MG63 (cell line): ENCODE data around the gene S100A16. TPM values are rescaled to one million over a fixed set of nuclear protein-coding genes. Genes with fewer than 3 reads are reported as not detected.
"Not testable (repeated sequence)": the region's sequence is repeated elsewhere in the genome, so short reads cannot be mapped to it uniquely, and the experiment has no call there.

Experiments used
- DNase-seq: peaks from one replicate; pipeline ENCODE4 v3.0.0-alpha.2; 2020
- H3K27me3 ChIP-seq: fragments of 250-450 bp; sonication (Bioruptor Pico); 2 replicates; pipeline ENCODE4 v1.5.1; 2020; ENCODE audit warnings: mild to moderate bottlenecking, moderate library complexity
- H3K36me3 ChIP-seq: fragments of 250-450 bp; sonication (Bioruptor Pico); 2 replicates; pipeline ENCODE4 v1.5.1; 2020; ENCODE audit warnings: mild to moderate bottlenecking, moderate library complexity
- H3K4me3 ChIP-seq: fragments of 250-450 bp; sonication (Bioruptor Pico); 2 replicates; pipeline ENCODE4 v1.5.1; 2020; ENCODE audit warnings: mild to moderate bottlenecking, moderate library complexity
- H3K9me3 ChIP-seq: fragments of 250-450 bp; sonication (Bioruptor Pico); 2 replicates; pipeline ENCODE4 v1.5.1; 2020; ENCODE audit warnings: mild to moderate bottlenecking, moderate library complexity
- total RNA-seq: library from RNA; depleted of rRNA; stranded (reverse); fragments of >200 nt; shearing (Covaris generic); gene quantifications from 2 replicates; pipeline ENCODE4 v1.2.3, GENCODE V29; 2014; ENCODE audit warnings: low replicate concordance

S100A16 gene
- total RNA-seq, 1 experiment from 2014 or later: 318 TPM

DNA sequence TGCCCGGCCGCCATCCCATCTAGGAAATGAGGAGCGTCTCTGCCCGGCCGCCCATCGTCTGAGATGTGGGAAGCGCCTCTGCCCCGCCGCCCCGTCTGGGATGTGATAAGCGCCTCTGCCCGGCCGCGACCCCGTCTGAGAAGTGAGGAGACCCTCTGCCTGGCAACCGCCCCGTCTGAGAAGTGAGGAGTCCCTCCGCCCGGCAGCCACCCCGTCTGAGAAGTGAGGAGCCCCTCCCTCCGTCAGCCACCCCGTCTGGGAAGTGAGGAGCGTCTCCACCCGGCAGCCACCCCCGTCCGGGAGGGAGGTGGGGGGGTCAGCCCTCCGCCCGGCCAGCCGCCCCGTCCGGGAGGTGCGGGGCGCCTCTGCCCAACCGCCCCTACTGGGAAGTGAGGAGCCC, 30.1 kb downstream of the S100A16 start:
- H3K4me3 ChIP-seq: peak overlapping the region; percentile 54
- not testable (repeated sequence) for H3K27me3 ChIP-seq, H3K36me3 ChIP-seq, H3K9me3 ChIP-seq
- DNase-seq: peak; percentile 80

DNA sequence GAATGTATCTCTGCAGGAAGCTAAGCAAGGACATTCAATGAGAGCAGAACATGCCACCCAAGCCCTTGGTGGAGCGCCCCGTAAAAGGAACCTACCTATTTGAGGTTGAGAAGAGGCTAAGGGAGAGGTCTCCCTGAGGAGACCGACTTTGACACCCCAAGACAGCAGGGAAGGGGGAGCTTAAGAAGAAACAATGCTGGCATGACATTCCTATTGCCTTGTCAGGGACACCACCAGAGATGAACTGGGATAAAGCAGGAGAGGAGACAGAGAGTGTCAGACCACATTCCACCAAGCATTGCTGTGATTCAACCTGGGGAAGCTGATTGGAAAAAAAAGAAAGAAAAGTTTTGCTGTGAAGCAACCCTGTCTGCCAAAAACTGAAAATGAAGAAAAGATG, 34.0 kb downstream of the S100A16 start:
- no peak for DNase-seq
- Histone ChIP-seq H3K4me3 (no peak overlapping the region), H3K9me3 (no peaks in the 10 kb centered on the region), H3K27me3 (no peaks in the 10 kb centered on the region), H3K36me3 (no peaks in the 10 kb centered on the region)

DNA sequence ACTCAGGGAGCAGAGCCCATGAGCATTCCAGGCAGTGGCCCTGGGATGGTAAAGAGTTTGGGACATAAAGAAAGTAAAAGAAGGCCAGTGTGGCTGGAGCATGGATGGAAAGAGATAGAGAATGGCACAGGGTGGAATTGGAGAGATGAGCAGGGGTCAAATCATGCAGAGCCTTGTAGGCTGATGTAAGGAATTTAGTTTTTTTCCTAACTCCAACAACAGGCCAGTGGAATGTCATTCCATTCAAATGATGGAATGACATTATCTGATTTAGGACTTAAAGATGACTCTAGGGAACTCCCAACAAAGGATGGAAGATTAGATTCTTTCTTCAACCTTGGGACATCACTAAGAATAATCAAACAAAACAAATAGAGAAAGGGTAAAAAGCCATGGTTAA, 34.4 kb downstream of the S100A16 start:
- DNase-seq: no peak
- Histone ChIP-seq H3K27me3 (no peaks in the 10 kb centered on the region), H3K36me3 (no peaks in the 10 kb centered on the region), H3K9me3 (no peaks in the 10 kb centered on the region), H3K4me3 (no peak overlapping the region)

DNA sequence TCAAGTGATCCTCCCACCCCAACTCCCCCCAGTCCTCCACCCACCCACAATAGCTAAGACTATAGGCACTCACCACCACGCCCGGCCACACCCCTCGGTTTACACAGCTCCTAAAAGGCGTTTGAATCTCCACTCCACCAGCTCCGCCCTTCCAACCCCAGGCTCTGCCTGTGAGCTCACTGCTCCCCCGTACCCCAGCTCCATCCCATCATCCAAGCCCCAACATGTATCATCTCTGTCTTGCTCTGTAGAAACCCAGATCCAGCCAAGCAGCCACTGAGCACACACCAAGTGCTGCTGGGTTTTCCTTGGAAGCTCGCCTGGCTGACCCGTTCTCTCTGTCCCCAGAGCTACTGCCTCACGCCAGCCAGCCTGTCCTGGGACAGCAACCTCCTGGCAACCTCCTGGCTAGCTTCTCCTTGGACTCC, 35.3 kb downstream of the S100A16 start:
- H3K36me3 ChIP-seq: no peaks in the 10 kb centered on the region
- no peak overlapping the region for H3K4me3 ChIP-seq
- no peaks in the 10 kb centered on the region for H3K27me3 ChIP-seq
- no peaks in the 10 kb centered on the region for H3K9me3 ChIP-seq
- peak; percentile 82 for DNase-seq

DNA sequence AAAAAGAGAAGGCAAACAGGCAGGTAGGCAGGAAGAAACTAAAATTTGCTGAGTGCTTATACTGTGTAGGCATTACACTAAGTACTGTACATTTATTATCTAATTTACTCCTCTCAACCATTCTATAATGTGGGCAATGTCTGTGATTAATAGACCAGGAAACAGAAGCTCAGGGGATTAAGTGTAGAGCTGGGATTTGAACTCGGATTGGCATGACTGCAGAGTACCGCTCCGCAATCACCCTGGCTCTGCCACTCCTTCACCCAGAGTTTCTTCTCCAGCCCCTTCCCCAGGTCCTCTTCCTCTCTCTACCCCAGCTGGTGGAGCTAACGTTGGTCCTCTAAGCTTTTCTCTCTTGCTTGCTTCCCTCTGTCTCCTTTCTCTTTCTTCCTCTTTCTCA, 35.8 kb downstream of the S100A16 start:
- no peak overlapping the region for H3K4me3 ChIP-seq
- H3K36me3 ChIP-seq: no peaks in the 10 kb centered on the region

DNA sequence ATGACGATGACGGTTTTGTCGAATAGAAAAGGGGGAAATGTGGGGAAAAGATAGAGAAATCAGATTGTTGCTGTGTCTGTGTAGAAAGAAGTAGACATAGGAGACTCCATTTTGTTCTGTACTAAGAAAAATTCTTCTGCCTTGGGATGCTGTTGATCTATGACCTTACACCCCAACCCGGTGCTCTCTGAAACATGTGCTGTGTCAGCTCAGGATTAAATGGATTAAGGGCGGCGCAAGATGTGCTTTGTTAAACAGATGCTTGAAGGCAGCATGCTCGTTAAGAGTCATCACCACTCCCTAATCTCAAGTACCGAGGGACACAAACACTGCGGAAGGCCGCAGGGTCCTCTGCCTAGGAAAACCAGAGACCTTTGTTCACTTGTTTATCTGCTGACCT, 37.4 kb downstream of the S100A16 start:
- not testable (repeated sequence) for DNase-seq, H3K36me3 ChIP-seq, H3K9me3 ChIP-seq, H3K27me3 ChIP-seq, H3K4me3 ChIP-seq

More for the DNA sequence above, 35.8 kb downstream of the S100A16 start:
- no peaks in the 10 kb centered on the region for H3K9me3 ChIP-seq
- no peaks in the 10 kb centered on the region for H3K27me3 ChIP-seq
- no peak for DNase-seq

DNA sequence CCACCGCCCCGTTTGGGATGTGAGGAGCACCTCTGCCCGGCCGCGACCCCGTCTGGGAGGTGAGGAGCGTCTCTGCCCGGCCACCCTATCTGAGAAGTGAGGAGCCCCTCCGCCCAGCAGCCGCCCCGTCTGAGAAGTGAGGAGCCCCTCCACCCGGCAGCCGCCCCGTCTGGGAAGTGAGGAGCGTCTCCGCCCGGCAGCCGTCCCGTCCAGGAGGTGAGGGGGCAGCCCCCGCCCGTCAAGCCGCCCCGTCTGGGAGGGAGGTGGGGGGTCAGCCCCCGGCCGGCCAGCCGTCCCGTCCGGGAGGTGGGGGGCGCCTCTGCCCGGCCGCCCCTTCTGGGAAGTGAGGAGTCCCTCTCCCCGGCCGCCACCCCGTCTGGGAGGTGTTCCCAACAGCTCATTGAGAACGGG, 37.9 kb downstream of the S100A16 start:
- not testable (repeated sequence) for H3K36me3 ChIP-seq, H3K4me3 ChIP-seq, H3K9me3 ChIP-seq, H3K27me3 ChIP-seq, DNase-seq

DNA sequence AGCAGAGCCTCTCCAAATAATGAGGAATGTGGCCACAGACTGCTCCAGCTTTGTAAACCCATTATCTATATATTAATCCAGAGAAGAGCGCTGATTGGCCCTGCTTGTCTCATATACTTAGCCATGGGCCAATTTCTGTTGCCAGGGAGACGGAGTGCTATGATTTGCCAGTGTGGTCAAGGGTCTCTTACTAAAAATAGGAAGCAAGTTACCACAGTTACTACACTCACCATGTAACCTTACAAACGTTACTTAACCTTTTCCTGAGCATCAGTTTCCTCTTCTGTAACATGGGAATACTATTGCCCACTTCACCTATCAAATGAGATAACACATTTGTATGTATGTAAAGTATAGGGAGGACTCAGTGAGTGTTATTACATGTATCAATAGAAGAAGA, 39.6 kb downstream of the S100A16 start:
- no peaks in the 10 kb centered on the region for H3K27me3 ChIP-seq
- no peak overlapping the region for H3K4me3 ChIP-seq
- H3K9me3 ChIP-seq: no peaks in the 10 kb centered on the region
- DNase-seq: no peak
- H3K36me3 ChIP-seq: no peaks in the 10 kb centered on the region

DNA sequence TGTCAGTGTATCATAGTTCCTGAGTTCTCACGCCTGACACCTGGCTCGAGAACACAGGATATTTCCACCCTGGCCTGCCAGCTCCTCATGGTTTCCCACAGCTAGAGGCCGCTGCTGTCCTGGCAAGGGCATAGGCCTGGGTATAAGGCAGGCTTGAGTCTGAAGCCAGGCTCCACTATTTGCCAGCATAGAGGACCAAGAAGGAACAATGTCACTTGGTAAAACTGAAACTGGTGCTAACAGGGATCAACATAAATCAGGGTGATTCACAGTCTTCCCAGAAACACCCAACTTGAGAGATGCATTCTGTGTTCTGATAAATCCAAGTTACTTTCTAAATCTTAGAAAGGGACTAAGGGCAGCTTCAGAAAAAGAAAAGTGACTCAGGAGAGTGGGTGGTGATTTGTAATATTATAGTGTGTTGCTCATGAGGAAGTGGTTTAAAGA, 40.3 kb downstream of the S100A16 start:
- DNase-seq: peak; percentile 94
- H3K36me3 ChIP-seq: no peaks in the 10 kb centered on the region
- H3K4me3 ChIP-seq: no peak overlapping the region
- H3K27me3 ChIP-seq: no peaks in the 10 kb centered on the region
- H3K9me3 ChIP-seq: no peaks in the 10 kb centered on the region

DNA sequence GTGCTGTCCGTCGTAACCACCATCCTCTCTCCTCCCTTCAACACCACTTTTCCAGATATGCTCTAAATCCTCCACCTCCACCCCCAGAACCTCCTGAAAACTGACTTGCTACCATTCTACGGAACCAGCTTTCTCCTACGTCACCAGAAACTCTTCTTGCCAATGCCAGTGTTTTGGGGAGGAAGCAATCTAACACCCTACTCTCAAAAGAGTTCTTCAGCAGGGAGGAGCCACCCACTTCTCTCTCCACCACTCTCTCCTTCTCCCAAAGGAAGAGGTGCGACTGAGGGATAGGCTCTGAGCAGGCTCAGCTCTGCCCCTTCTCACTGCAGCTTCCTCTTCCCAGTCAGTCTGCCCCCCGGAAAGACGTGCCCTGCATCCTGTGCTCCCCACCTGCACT, 41.2 kb downstream of the S100A16 start:
- no peaks in the 10 kb centered on the region for H3K9me3 ChIP-seq
- H3K27me3 ChIP-seq: no peaks in the 10 kb centered on the region
- no peak overlapping the region for H3K4me3 ChIP-seq
- H3K36me3 ChIP-seq: 0 out of 2 replicates have a peak, but pooled peaks cover 2% of the 10 kb centered on the region
- no peak for DNase-seq

DNA sequence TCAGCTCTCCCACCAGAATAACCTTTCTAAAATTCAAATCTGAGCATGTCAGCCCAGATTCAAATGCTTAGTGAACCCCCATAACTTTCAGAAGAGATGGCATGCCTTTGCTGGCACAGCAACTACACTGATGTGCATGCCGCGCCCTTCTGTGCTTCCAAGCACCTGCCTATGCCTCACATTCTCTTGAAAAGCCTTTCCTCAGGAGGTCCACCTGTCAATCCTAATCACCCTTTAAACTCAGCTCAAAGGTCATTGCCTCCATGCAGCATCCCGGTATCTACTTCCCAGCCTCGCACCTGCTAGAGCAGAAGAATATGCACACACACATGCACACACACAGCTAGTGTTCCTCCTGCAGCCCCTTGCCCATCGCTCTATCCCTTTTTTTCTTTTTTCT, 42.1 kb downstream of the S100A16 start:
- no peak for DNase-seq

DNA sequence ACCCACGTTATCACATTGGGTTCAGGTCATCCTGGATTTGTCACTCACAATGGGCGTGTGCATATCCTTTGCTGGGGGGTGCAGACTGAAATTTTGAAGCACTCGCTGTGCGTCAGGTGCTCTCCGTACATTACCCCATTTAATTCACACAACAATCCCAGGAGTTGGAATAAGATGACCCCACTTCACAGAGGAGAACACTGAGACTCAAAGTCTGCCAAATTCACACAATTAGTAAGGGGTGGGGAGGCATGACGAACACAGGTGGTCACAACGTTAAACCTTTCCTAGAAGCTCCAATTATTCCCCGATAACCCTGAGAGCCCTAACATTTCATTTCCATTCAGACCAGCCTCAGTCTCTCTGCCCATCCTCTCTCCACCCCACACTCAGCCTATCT, 43.5 kb downstream of the S100A16 start:
- no peak for DNase-seq

More for the DNA sequence above, 42.1 kb downstream of the S100A16 start:
- Histone ChIP-seq H3K36me3 (0 out of 2 replicates have a peak, but pooled peaks cover 2% of the 10 kb centered on the region), H3K4me3 (no peak overlapping the region), H3K27me3 (no peaks in the 10 kb centered on the region), H3K9me3 (no peaks in the 10 kb centered on the region)

DNA sequence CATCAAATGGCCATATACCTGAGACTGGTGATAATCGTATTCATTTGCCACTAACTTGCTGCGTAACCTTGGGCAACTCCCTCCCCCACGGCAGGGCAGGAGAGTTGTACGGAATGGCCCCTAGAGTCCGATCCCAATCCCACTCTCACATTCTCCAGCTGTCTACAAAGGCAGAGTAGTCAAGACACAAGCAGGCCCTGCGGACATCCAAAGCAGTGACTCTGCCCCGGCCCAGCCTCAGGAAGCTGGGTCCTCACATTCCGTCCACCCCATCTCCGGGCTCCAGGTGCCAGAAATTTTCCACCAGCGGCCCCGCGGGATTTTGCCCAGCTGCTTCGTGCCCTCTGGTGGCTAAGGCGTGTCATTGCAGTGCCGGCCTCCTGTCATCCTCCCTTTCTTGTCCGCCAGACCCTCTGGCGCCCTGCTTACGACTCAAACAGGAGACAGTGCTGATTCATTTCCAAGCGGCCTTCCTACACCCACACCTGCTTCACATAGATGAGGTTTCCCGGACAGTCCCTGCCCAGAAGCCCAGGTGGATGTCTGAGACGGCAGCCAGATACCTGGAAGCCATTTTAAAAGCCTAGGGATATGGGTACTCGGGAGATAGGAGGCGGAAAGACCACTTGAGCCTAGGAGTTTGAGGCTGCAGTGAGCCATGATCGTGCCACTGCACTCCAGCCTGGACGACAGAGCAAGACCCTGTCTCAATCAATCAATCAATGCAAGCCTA, 44.4 kb downstream of the S100A16 start:
- peak; percentile 92 for DNase-seq
- no peak overlapping the region for H3K4me3 ChIP-seq
- no peaks in the 10 kb centered on the region for H3K27me3 ChIP-seq
- H3K36me3 ChIP-seq: 0 out of 2 replicates have a peak, but pooled peaks cover 2% of the 10 kb centered on the region
- no peaks in the 10 kb centered on the region for H3K9me3 ChIP-seq

More for the DNA sequence above, 43.5 kb downstream of the S100A16 start:
- H3K36me3 ChIP-seq: 0 out of 2 replicates have a peak, but pooled peaks cover 2% of the 10 kb centered on the region
- no peaks in the 10 kb centered on the region for H3K27me3 ChIP-seq
- H3K9me3 ChIP-seq: no peaks in the 10 kb centered on the region
- no peak overlapping the region for H3K4me3 ChIP-seq

DNA sequence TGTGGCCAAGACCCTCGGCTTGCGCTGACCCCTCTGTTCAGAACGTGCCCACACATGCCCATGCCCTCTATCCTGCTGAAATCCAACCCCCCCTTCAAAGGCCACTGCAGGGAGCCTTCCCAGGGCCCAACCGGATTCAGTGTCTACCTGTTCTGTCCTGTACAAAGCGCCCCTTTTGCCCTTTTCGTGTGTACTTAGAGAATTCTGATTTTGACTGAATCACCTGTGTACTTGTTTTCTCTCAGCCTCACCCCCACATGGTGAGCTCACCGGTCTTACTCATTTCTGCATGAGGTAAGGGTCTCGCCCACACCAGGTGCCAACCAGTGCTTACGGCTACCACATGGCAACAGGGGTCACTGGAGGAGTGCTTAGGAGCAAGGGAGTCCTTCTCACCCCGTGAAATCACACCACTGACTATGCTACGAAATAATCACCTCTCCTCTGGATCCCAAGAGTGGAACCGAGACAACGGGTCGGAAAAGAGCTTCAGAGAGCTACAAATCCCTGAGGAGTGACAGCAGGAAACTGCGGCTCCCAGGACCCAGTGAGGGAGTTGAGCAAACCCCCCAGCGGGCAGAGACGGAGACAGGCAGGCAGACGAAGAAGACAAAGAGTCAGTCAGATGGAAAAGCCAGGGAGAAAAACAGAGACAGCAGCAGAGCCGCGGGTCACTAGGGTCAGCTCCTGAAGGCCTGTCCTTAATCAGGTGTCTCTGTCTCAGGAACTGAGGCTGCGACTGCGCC, 45.1 kb downstream of the S100A16 start:
- Histone ChIP-seq H3K4me3 (no peak overlapping the region), H3K27me3 (no peaks in the 10 kb centered on the region), H3K36me3 (0 out of 2 replicates have a peak, but pooled peaks cover 2% of the 10 kb centered on the region), H3K9me3 (no peaks in the 10 kb centered on the region)
- DNase-seq: peak; percentile 50

DNA sequence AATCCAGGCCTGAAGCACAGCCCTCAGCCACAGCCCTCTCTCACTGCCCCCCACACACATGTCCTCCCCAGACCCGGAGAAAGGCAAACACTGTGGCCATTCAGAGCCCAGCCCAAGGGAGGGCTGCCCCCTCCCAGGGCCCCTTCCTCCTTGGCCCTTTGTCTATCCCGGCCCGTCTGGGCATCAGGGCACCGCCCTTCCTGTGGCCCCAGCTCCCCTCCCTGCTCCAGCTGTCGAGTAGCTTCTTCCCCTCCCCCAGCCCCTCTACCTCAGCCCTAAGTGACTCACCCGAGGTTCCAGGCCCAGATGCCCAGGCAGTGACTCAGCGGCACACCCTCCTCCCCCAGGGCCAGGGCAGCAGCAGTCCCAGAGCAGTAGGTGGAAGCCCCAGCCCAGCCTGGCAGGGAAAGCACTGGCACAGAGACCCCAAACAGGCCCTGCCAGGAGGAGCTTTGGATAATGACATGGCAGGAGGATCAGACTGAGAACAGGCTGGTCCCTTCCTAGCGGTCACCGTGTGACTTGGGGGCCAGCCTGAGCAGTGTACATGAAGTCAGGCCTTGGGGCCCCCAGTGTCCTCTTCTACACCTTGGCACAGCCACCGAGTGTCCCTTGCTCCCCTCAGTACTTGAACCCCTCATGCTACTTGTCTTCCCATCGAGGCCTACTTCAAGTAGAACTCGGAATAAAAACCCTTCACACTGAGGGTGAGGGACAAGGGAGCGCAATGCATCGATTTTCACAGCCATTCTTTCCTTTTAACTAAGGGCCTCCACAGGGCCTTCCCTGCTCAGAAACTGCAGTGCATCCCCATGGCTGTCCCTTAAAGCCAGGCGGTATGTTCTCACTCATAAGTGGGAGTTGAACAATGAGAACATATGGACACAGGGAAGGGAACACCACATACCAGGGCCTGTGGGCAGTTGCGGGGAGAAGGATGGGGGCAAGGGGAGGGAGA, 46.2 kb downstream of the S100A16 start:
- no peaks in the 10 kb centered on the region for H3K9me3 ChIP-seq
- H3K36me3 ChIP-seq: peaks cover 2% of the 10 kb centered on the region; the same call in 1 of the 2 replicates
- DNase-seq: peak; percentile 100
- no peaks in the 10 kb centered on the region for H3K27me3 ChIP-seq
- H3K4me3 ChIP-seq: no peak overlapping the region

DNA sequence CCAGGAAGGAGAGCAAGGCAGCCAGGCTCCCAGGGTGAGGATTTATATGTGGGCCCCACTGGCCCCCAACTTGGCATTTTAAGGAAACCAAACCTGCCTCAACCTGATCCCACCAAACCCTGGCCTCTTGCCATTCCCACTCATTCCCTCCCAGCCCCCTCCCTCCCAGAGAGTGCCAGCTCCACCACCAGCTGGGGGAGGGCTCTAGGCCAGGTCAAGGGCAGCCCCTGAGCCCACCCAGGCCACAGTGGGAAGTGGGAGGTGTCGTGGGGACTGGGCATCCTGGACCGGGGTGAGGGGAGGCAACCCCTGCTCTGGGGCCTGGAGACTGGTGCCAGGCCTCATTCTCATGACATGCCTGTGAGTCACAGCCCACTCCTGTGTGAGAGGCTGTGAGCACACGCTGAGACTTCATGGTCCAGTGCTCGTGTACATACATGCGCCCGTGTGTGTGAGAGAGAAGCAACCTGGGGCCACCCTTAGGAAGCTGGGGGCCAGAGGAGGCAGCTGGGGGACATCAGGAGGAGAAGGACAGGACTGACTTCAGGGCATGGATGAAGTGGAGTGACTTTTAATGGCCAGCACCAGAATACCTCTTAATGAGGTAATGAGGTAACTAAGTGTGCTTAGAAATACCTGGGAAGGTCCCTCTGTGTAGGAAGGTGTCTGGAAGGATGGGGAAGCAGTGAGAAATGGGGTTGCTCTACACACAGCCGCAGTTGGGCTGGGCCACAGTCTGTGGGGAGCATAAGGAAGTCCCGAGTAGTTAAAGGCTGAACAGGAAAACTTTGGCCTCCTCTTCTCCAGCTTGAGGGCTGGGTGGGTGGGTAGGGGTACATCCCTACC, 47.2 kb downstream of the S100A16 start, which contains the start of gene S100A2:
Gene S100A2 (minus strand): TSS at position 316 of the 846 bp plus-strand sequence. CDS start 1,967 bp downstream, outside the sequence.
- H3K9me3 ChIP-seq: no peaks in the 10 kb centered on the region
- H3K27me3 ChIP-seq: no peaks in the 10 kb centered on the region
- peak; percentile 96 for DNase-seq
- peaks cover 2% of the 10 kb centered on the region for H3K36me3 ChIP-seq
- H3K4me3 ChIP-seq: peak within 1 kb of the TSS; percentile 11; the same call in 1 of the 2 replicates
